ENCODE data around the gene GUCD1. TPM values are rescaled to one million over a fixed set of nuclear protein-coding genes. Genes with fewer than 3 reads are reported as not detected.
"Not testable (repeated sequence)": the region's sequence is repeated elsewhere in the genome, so short reads cannot be mapped to it uniquely, and the experiment has no call there.

GUCD1 gene
- 127 and 131 TPM in 2 replicates for total RNA-seq

GRCh38 chr22:24554313-24555164, at the start of gene GUCD1:
TSS of gene GUCD1 (minus strand) at chr22:24555138. CDS start at chr22:24554991, 147 bp downstream.
- intact Hi-C loops (cut with micrococcal nuclease) = no loop called here

GRCh38 chr22:24603770-24604629, 49.1 kb upstream of the GUCD1 start:
- intact Hi-C loops (cut with micrococcal nuclease) = not testable (repeated sequence)

- intact Hi-C loops (cut with micrococcal nuclease) = not testable (repeated sequence)
Measured at GRCh38 chr22:24602847-24603769, 48.2 kb upstream of the GUCD1 start, which contains the start of gene GGT1. TSS of gene GGT1 (plus strand) at chr22:24603193. CDS start at chr22:24611082, 7,889 bp downstream.

GRCh38 chr22:24602105-24602749, 47.3 kb upstream of the GUCD1 start:
- intact Hi-C loops (cut with micrococcal nuclease) = not testable (repeated sequence)

- intact Hi-C loops (cut with micrococcal nuclease) = no loop called here
Measured at GRCh38 chr22:24601217-24602104, 46.5 kb upstream of the GUCD1 start.

- intact Hi-C loops (cut with micrococcal nuclease) = not testable (repeated sequence)
Measured at GRCh38 chr22:24599958-24600715, 45.2 kb upstream of the GUCD1 start.

- intact Hi-C loops (cut with micrococcal nuclease) = no loop called here
Measured at GRCh38 chr22:24599514-24599913, 44.6 kb upstream of the GUCD1 start.

- intact Hi-C loops (cut with micrococcal nuclease) = not testable (repeated sequence)
Measured at GRCh38 chr22:24597076-24597475, 42.1 kb upstream of the GUCD1 start.

- intact Hi-C loops (cut with micrococcal nuclease) = no loop called here
Measured at GRCh38 chr22:24595863-24596262, 40.9 kb upstream of the GUCD1 start.

GRCh38 chr22:24595228-24595627, 40.3 kb upstream of the GUCD1 start:
- intact Hi-C loops (cut with micrococcal nuclease) = no loop called here

- intact Hi-C loops (cut with micrococcal nuclease) = no loop called here
Measured at GRCh38 chr22:24594569-24595120, 39.7 kb upstream of the GUCD1 start.

GRCh38 chr22:24593836-24594568, 39.1 kb upstream of the GUCD1 start:
- intact Hi-C loops (cut with micrococcal nuclease) = no loop called here

GRCh38 chr22:24593559-24593835, 38.6 kb upstream of the GUCD1 start:
- intact Hi-C loops (cut with micrococcal nuclease) = not testable (repeated sequence)

- intact Hi-C loops (cut with micrococcal nuclease) = no loop called here
Measured at GRCh38 chr22:24592851-24593558, 38.1 kb upstream of the GUCD1 start, which contains the start of gene LRRC75B. TSS of gene LRRC75B (minus strand) at chr22:24593073. CDS start at chr22:24593039, 34 bp downstream.

- intact Hi-C loops (cut with micrococcal nuclease) = no loop called here
Measured at GRCh38 chr22:24592058-24592850, 37.3 kb upstream of the GUCD1 start.

GRCh38 chr22:24591286-24591830, 36.4 kb upstream of the GUCD1 start:
- intact Hi-C loops (cut with micrococcal nuclease) = no loop called here
